Memory B cell (primary cell): ENCODE data around the gene AP1AR.
A peak's percentile ranks its signal among the peaks of the same experiment; 100 is the strongest.
"Not testable (repeated sequence)": the region's sequence is repeated elsewhere in the genome, so short reads cannot be mapped to it uniquely, and the experiment has no call there.

ENCODE experiments used
- ATAC-seq: fragments of 150-1000 bp; cut with Tn5 transposase; 2 replicates; pipeline ENCODE4 v1.10.0; 2021; ENCODE audit warnings: low read depth, mild to moderate bottlenecking, moderate library complexity
- DNase-seq, 2 donors: peaks; one replicate each; pipeline ENCODE4 v3.0.0; 2022; ENCODE audit warnings: low spot score in 2 of 2
- H3K27ac Mint-ChIP-seq: one replicate; pipeline ENCODE4 v1.8.0; 2022; ENCODE audit warnings: mild to moderate bottlenecking, moderate library complexity, mixed read lengths
- H3K27me3 Mint-ChIP-seq: one replicate; pipeline ENCODE4 v1.8.0; 2022; ENCODE audit warnings: mixed read lengths
- H3K36me3 Mint-ChIP-seq: one replicate; pipeline ENCODE4 v1.8.0; 2022; ENCODE audit warnings: mild to moderate bottlenecking, mixed read lengths
- H3K4me1 Mint-ChIP-seq: one replicate; pipeline ENCODE4 v1.8.0; 2022; ENCODE audit warnings: mixed read lengths
- H3K4me3 Mint-ChIP-seq: one replicate; pipeline ENCODE4 v1.8.0; 2022; ENCODE audit warnings: mild to moderate bottlenecking, moderate library complexity, mixed read lengths
- H3K9me3 Mint-ChIP-seq: one replicate; pipeline ENCODE4 v1.8.0; 2022; ENCODE audit warnings: mixed read lengths

AP1AR gene

GRCh38 chr4:112279025-112279881 lies 47.7 kb downstream of the AP1AR start:
- Mint-ChIP-seq H3K4me3 (peak overlapping the region; percentile 90), H3K36me3 (peaks cover 25% of the 10 kb centered on the region), H3K4me1 (peaks cover 42% of the 10 kb centered on the region), H3K27ac (peak overlapping the region; percentile 80), H3K27me3 (no peaks in the 10 kb centered on the region), H3K9me3 (no peaks in the 10 kb centered on the region)
- peak in 1 of 2 donors; percentile 36 for DNase-seq
- peak; percentile 88 for ATAC-seq

GRCh38 chr4:112279882-112280315 lies 48.3 kb downstream of the AP1AR start:
- H3K36me3 Mint-ChIP-seq: peaks cover 25% of the 10 kb centered on the region
- DNase-seq: no peak
- no peaks in the 10 kb centered on the region for H3K9me3 Mint-ChIP-seq
- ATAC-seq: no peak
- H3K27me3 Mint-ChIP-seq: no peaks in the 10 kb centered on the region
- peaks cover 42% of the 10 kb centered on the region for H3K4me1 Mint-ChIP-seq
- H3K4me3 Mint-ChIP-seq: peak overlapping the region; percentile 90
- H3K27ac Mint-ChIP-seq: peak overlapping the region; percentile 80

GRCh38 chr4:112280386-112281056 lies 48.9 kb downstream of the AP1AR start:
- peaks cover 25% of the 10 kb centered on the region for H3K36me3 Mint-ChIP-seq
- H3K27me3 Mint-ChIP-seq: no peaks in the 10 kb centered on the region
- H3K27ac Mint-ChIP-seq: peak overlapping the region; percentile 87
- DNase-seq (no peak), ATAC-seq (no peak)
- peaks cover 42% of the 10 kb centered on the region for H3K4me1 Mint-ChIP-seq
- H3K4me3 Mint-ChIP-seq: peak overlapping the region; percentile 90
- H3K9me3 Mint-ChIP-seq: no peaks in the 10 kb centered on the region

GRCh38 chr4:112281895-112282398 lies 50.4 kb downstream of the AP1AR start:
- ATAC-seq, DNase-seq, H3K9me3 Mint-ChIP-seq, H3K27me3 Mint-ChIP-seq, H3K4me3 Mint-ChIP-seq: not testable (repeated sequence)
- H3K36me3 Mint-ChIP-seq: peaks cover 19% of the 10 kb centered on the region
- peak overlapping the region; percentile 87 for H3K27ac Mint-ChIP-seq
- H3K4me1 Mint-ChIP-seq: peaks cover 44% of the 10 kb centered on the region

- no peak for ATAC-seq
- Mint-ChIP-seq H3K27ac (peak overlapping the region; percentile 87), H3K27me3 (no peaks in the 10 kb centered on the region), H3K4me1 (peaks cover 51% of the 10 kb centered on the region), H3K36me3 (peaks cover 13% of the 10 kb centered on the region), H3K4me3 (peak overlapping the region; percentile 83), H3K9me3 (peaks cover 2% of the 10 kb centered on the region)
- no peak for DNase-seq
These were observed 51.5 kb downstream of the AP1AR start for GRCh38 chr4:112282860-112283667.

GRCh38 chr4:112284166-112284565 lies 52.6 kb downstream of the AP1AR start:
- no peak for ATAC-seq
- H3K36me3 Mint-ChIP-seq: peaks cover 13% of the 10 kb centered on the region

GRCh38 chr4:112284662-112285411 lies 53.2 kb downstream of the AP1AR start:
- H3K4me1 Mint-ChIP-seq: peaks cover 48% of the 10 kb centered on the region
- peak overlapping the region; percentile 97 for H3K27ac Mint-ChIP-seq
- ATAC-seq (no peak), DNase-seq (no peak)
- H3K27me3 Mint-ChIP-seq: no peaks in the 10 kb centered on the region
- peaks cover 13% of the 10 kb centered on the region for H3K36me3 Mint-ChIP-seq
- peak overlapping the region; percentile 96 for H3K4me3 Mint-ChIP-seq
- H3K9me3 Mint-ChIP-seq: peaks cover 2% of the 10 kb centered on the region

More at GRCh38 chr4:112284166-112284565, 52.6 kb downstream of the AP1AR start:
- H3K27ac Mint-ChIP-seq: peak overlapping the region; percentile 97
- H3K4me1 Mint-ChIP-seq: peaks cover 46% of the 10 kb centered on the region
- no peak for DNase-seq
- peaks cover 2% of the 10 kb centered on the region for H3K9me3 Mint-ChIP-seq
- H3K27me3 Mint-ChIP-seq: no peaks in the 10 kb centered on the region
- peak overlapping the region; percentile 96 for H3K4me3 Mint-ChIP-seq

GRCh38 chr4:112287258-112287989 lies 55.8 kb downstream of the AP1AR start:
- H3K36me3 Mint-ChIP-seq: peaks cover under 1% of the 10 kb centered on the region
- peak in 1 of 2 donors; percentile 16 for DNase-seq
- H3K27ac Mint-ChIP-seq: peak overlapping the region; percentile 97
- peak; percentile 28 for ATAC-seq
- peaks cover 40% of the 10 kb centered on the region for H3K4me1 Mint-ChIP-seq
- H3K27me3 Mint-ChIP-seq: no peaks in the 10 kb centered on the region
- peaks cover 2% of the 10 kb centered on the region for H3K9me3 Mint-ChIP-seq
- H3K4me3 Mint-ChIP-seq: peak overlapping the region; percentile 96

GRCh38 chr4:112288455-112288854 lies 56.9 kb downstream of the AP1AR start:
- Mint-ChIP-seq H3K36me3 (peaks cover 2% of the 10 kb centered on the region), H3K27ac (peak overlapping the region; percentile 97), H3K27me3 (no peaks in the 10 kb centered on the region), H3K4me1 (peaks cover 35% of the 10 kb centered on the region), H3K4me3 (peak overlapping the region; percentile 62), H3K9me3 (peaks cover 4% of the 10 kb centered on the region)
- peak; percentile 50 for ATAC-seq
- peak in 1 of 2 donors; percentile 32 for DNase-seq

GRCh38 chr4:112289407-112290253 lies 58.0 kb downstream of the AP1AR start:
- H3K27me3 Mint-ChIP-seq: no peaks in the 10 kb centered on the region
- peaks cover 4% of the 10 kb centered on the region for H3K9me3 Mint-ChIP-seq
- peaks cover 2% of the 10 kb centered on the region for H3K36me3 Mint-ChIP-seq
- H3K4me3 Mint-ChIP-seq: peak overlapping the region; percentile 76
- DNase-seq (no peak), ATAC-seq (no peak)
- peaks cover 31% of the 10 kb centered on the region for H3K4me1 Mint-ChIP-seq
- peak overlapping the region; percentile 97 for H3K27ac Mint-ChIP-seq

- Mint-ChIP-seq H3K9me3 (peaks cover 4% of the 10 kb centered on the region), H3K27ac (peak overlapping the region; percentile 97), H3K36me3 (peaks cover 2% of the 10 kb centered on the region), H3K4me3 (no peak overlapping the region), H3K4me1 (peaks cover 31% of the 10 kb centered on the region), H3K27me3 (no peaks in the 10 kb centered on the region)
- ATAC-seq: no peak
- no peak for DNase-seq
These were observed 58.8 kb downstream of the AP1AR start for GRCh38 chr4:112290341-112290740.
